MCF 10A (cell line): ENCODE data around the gene SERPINB13. TPM values are rescaled to one million over a fixed set of nuclear protein-coding genes. Genes with fewer than 3 reads are reported as not detected.
A peak's percentile ranks its signal among the peaks of the same experiment; 100 is the strongest.

ENCODE experiments used
- BruUV-seq: library from RNA; stranded (reverse); fragments of 400-500 nt; replicated peaks from 2 replicates; lab custom pipeline; 2021; lab: Mats Ljungman, UMichigan
- CTCF ChIA-PET: fragments of 300-600 bp; sonication (Branson Sonifier 250); formaldehyde crosslinking; extraction: SDS; loops from one replicate; lab custom pipeline; 2021; ENCODE audit warnings: antibody characterized with exemption, inconsistent platforms; lab: Yijun Ruan, JAX
- POLR2A ChIA-PET: fragments of 300-600, 350-650 bp; sonication (Branson Sonifier 250); formaldehyde crosslinking; extraction: SDS; loops from one replicate; lab custom pipeline; 2020; ENCODE audit warnings: antibody characterized with exemption, inconsistent platforms; lab: Yijun Ruan, JAX
- DNase-seq: peaks from one replicate; pipeline ENCODE4 v3.0.0-alpha.2; 2018; ENCODE audit not compliant: unreplicated experiment
- H3K27ac Mint-ChIP-seq: one replicate; pipeline ENCODE4 v1.8.0; 2022; ENCODE audit warnings: mild to moderate bottlenecking, low read depth, mixed read lengths; ENCODE audit not compliant: unreplicated experiment
- H3K27me3 Mint-ChIP-seq: one replicate; pipeline ENCODE4 v1.8.0; 2022; ENCODE audit warnings: mixed read lengths; ENCODE audit not compliant: insufficient read depth, unreplicated experiment
- H3K36me3 Mint-ChIP-seq: one replicate; pipeline ENCODE4 v1.8.0; 2022; ENCODE audit warnings: mild to moderate bottlenecking, moderate library complexity, mixed read lengths; ENCODE audit not compliant: insufficient read depth, unreplicated experiment
- H3K4me1 Mint-ChIP-seq: one replicate; pipeline ENCODE4 v1.8.0; 2022; ENCODE audit warnings: mixed read lengths; ENCODE audit not compliant: insufficient read depth, unreplicated experiment
- H3K4me3 Mint-ChIP-seq: one replicate; pipeline ENCODE4 v1.8.0; 2022; ENCODE audit warnings: mild to moderate bottlenecking, moderate library complexity, mixed read lengths; ENCODE audit not compliant: unreplicated experiment
- H3K9me3 Mint-ChIP-seq: one replicate; pipeline ENCODE4 v1.8.0; 2022; ENCODE audit warnings: mixed read lengths; ENCODE audit not compliant: unreplicated experiment
- CTCF ChIP-seq: fragments of 200-600 bp; IDR thresholded peaks from one replicate; pipeline ENCODE4 v1.8.0; 2022; ENCODE audit warnings: antibody characterized with exemption, mild to moderate bottlenecking; ENCODE audit not compliant: unreplicated experiment
- intact Hi-C: fragments of 100-400 bp; cut with micrococcal nuclease; formaldehyde crosslinking; loops from 2 replicates; pipeline ENCODE4 v1.14.1; 2022
- total RNA-seq: library from RNA; stranded (reverse); gene quantifications from 2 replicates; pipeline ENCODE4 v1.2.3, GENCODE V29; 2022

SERPINB13 gene
- total RNA-seq, 1 experiment from 2014 or later = 0.49 TPM

- Mint-ChIP-seq H3K9me3 (no peaks in the 10 kb centered on the region), H3K36me3 (no peaks in the 10 kb centered on the region), H3K4me1 (peaks cover 18% of the 10 kb centered on the region), H3K27me3 (no peaks in the 10 kb centered on the region), H3K27ac (no peak overlapping the region), H3K4me3 (no peak overlapping the region)
- CTCF ChIA-PET = interaction anchor here (0.7 to 2.7 kb wide), 6 partner anchors 8 to 92 kb away, joined by 3 to 11 read pairs (median 4); partner anchors contain the start of gene SERPINB13
- no TSS peak for BruUV-seq
- TF ChIP-seq CTCF = no peak
- intact Hi-C loops = no loop called here
- DNase-seq = no peak
- POLR2A ChIA-PET = interaction anchor here (0.7 to 4.7 kb wide), 8 partner anchors 8 to 138 kb away, joined by 3 to 45 read pairs (median 6); partner anchors contain the start of genes SERPINB13 and SERPINB5
Observed at GRCh38 chr18:63603355-63603754, 16.2 kb downstream of the SERPINB13 start.

GRCh38 chr18:63603772-63604171, 16.6 kb downstream of the SERPINB13 start:
- peak overlapping the region; percentile 6 for H3K27ac Mint-ChIP-seq
- BruUV-seq = no TSS peak
- no peaks in the 10 kb centered on the region for H3K27me3 Mint-ChIP-seq
- no peak for TF ChIP-seq CTCF
- H3K4me1 Mint-ChIP-seq = peaks cover 18% of the 10 kb centered on the region
- no peaks in the 10 kb centered on the region for H3K36me3 Mint-ChIP-seq
- ChIA-PET POLR2A (interaction anchor here (0.7 to 4.7 kb wide), 14 partner anchors 9 to 367 kb away, joined by 3 to 45 read pairs (median 6); partner anchors contain the start of genes SERPINB13 and SERPINB5), CTCF (interaction anchor here (0.7 to 2.7 kb wide), 7 partner anchors 8 to 92 kb away, joined by 3 to 11 read pairs (median 4); partner anchors contain the start of gene SERPINB13)
- intact Hi-C loops = no loop called here
- H3K4me3 Mint-ChIP-seq = no peak overlapping the region
- H3K9me3 Mint-ChIP-seq = no peaks in the 10 kb centered on the region
- DNase-seq = peak; percentile 55

- Mint-ChIP-seq H3K4me3 (no peak overlapping the region), H3K27ac (peak overlapping the region; percentile 6), H3K27me3 (no peaks in the 10 kb centered on the region), H3K9me3 (no peaks in the 10 kb centered on the region), H3K36me3 (no peaks in the 10 kb centered on the region), H3K4me1 (peaks cover 18% of the 10 kb centered on the region)
- BruUV-seq = no TSS peak
- DNase-seq = peak; percentile 88
- POLR2A ChIA-PET = interaction anchor here (0.7 to 4.7 kb wide), 13 partner anchors 10 to 128 kb away, joined by 3 to 45 read pairs (median 6); partner anchors contain the start of genes SERPINB13 and SERPINB5
- CTCF ChIA-PET = interaction anchor here (1.2 to 2.7 kb wide), 6 partner anchors 18 to 238 kb away, joined by 4 to 11 read pairs (median 5); partner anchors contain the start of gene SERPINB13
- intact Hi-C loops = no loop called here
- TF ChIP-seq CTCF = no peak
Observed at GRCh38 chr18:63604791-63605567, 17.8 kb downstream of the SERPINB13 start.

- POLR2A ChIA-PET = interaction anchor here (4.7 kb wide), 1 partner anchor 20 kb away, joined by 45 read pairs; the partner anchor contains the start of gene SERPINB13
- intact Hi-C loops = no loop called here
- no peaks in the 10 kb centered on the region for H3K9me3 Mint-ChIP-seq
- no peak for DNase-seq
- H3K36me3 Mint-ChIP-seq = no peaks in the 10 kb centered on the region
- BruUV-seq = no TSS peak
- H3K4me1 Mint-ChIP-seq = peaks cover 18% of the 10 kb centered on the region
- CTCF ChIA-PET = interaction anchor here (0.6 to 2.5 kb wide), 4 partner anchors 27 to 135 kb away, joined by 3 to 7 read pairs (median 5); no protein-coding TSS in a partner anchor
- TF ChIP-seq CTCF = no peak
- H3K4me3 Mint-ChIP-seq = no peak overlapping the region
- no peak overlapping the region for H3K27ac Mint-ChIP-seq
- H3K27me3 Mint-ChIP-seq = no peaks in the 10 kb centered on the region
Observed at GRCh38 chr18:63606526-63606925, 19.4 kb downstream of the SERPINB13 start.
